ENCODE data around the gene BTG1.
A peak's percentile ranks its signal among the peaks of the same experiment; 100 is the strongest.

BTG1 gene

DNA sequence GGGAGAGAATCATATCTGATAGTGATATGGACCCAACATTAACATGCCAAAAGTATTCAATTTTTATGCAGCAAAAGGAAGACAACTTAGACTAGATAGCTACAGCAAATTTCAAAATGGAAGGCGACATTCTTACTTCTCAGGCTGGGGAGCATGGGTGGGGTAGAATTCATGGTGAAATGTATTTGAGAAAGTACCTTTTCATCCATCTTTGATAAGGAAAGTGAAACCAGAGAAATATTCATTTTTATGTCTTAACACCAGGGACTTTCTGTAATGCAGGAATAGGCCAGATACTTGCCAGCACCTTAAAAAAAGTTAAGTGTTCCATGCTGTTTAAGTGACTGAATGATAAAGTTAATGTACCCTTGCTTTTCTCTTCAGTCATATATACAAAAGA lies 13.4 kb downstream of the BTG1 start:
- DNase-seq = no peak

- no peak for DNase-seq
Observed at GRCh38 chr12:92130999-92131398, 14.6 kb downstream of the BTG1 start.

GRCh38 chr12:92129609-92130008 lies 16.0 kb downstream of the BTG1 start:
- no peak for DNase-seq

DNA sequence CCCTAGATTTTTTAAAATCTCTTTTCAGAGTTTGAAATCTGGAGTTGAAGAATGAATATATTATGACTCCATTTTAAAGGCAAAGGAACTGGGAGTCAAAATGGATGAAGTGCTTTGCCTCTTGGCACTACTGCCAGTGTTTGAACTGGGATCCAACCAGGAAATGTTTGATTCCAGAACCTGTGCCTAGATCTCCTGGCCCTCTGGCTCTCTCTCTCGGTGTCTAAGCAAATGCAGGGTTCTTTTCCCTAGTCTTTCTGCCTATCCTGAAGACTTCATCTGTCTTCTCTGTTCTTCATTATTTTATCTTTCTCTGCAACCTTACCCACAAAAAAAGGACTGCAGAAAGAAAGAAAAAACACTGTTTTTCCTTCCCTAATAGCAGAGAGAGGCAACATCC lies 17.0 kb downstream of the BTG1 start:
- no peak for DNase-seq

DNA sequence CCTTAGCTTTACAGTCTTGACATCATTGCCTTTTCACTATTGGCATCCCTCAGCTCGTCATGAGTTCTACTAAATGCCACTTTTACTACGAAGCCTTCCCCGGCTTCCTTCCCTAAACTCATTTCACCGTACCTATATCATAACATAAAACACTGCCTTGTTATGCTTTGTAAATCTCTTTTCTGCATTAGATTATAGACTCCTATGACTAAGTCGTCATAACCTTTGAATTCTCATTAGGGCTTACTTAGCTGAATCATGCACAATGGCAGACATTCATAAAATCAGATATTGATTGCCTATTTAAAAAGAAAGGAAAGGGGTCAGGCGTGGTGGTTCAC lies 21.0 kb downstream of the BTG1 start:
- DNase-seq = no peak

- no peak for DNase-seq
Observed at GRCh38 chr12:92123780-92124688, 21.6 kb downstream of the BTG1 start.

GRCh38 chr12:92122941-92123779 lies 22.5 kb downstream of the BTG1 start:
- no peak for DNase-seq

DNA sequence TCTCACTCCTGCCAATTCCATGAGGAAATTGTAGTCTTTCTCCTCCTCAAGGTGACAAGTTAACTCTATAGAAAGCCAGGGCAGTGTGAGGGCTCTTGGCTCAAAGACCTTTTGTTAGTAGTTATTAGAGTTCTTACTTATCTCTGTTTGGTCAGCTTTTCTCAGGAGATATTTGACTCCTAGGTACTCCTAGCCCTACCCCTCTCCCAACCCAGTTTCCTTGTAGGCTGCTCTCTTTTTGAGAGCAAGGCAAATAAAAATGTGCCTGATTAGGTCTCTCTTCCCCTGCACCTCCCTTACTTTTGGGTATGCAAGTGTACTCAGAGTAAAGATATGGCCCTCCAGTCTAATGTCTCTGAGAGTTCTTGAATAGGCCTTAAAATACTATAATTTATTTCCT lies 23.8 kb downstream of the BTG1 start:
- no peak for DNase-seq

DNA sequence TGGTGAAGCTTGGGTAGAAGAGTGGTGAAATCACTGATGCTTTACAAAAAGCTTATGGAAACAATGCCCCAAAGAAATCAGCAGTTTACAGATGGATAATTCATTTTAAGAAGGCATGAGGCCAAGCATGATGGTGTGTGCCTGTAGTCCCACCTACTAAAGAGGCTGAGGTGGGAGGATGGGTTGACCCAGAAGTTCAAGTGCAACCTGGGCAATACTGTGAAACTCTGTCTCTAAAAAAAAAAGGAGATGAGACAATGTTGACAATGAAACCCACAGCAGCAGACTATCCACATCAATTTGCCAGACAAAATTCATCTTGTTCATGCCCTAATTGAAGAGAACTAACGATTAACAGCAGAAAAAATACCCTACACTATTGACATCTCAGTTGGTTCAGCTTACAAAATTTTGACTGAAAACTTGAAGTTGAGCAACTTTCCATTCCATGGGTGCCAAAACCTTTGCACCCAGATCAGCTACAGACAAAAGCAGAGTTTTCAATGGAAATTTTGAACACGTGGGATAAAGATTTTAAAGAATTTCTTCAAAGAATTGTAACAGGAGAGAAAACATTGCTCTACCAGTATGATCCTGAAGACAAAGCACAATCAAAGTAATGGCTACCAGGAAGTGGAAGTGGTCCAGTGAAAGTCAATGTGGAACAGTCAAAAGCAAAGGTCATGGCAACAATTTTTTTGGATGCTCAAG lies 26.7 kb downstream of the BTG1 start:
- DNase-seq = no peak

GRCh38 chr12:92114834-92115233 lies 30.8 kb downstream of the BTG1 start:
- DNase-seq = peak; percentile 37

DNA sequence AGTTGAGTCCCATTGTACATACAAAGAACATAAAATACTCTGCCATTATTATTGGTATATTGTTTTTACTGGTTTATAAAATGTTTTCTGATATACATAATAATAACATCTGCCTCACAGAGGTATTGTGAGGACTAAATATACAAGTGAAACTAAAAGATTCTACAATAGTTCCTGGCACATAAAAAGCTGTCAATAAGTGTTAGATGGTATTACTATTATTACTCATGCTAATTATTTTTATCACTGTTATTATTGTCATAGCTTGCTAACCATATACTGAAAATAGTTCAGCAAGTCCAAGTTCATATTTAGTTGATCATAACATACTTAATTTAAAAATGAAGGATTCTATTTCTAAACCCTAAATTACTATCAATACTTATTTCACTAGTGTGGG lies 34.4 kb downstream of the BTG1 start:
- no peak for DNase-seq

GRCh38 chr12:92110083-92110640 lies 35.5 kb downstream of the BTG1 start:
- peak; percentile 35 for DNase-seq

DNA sequence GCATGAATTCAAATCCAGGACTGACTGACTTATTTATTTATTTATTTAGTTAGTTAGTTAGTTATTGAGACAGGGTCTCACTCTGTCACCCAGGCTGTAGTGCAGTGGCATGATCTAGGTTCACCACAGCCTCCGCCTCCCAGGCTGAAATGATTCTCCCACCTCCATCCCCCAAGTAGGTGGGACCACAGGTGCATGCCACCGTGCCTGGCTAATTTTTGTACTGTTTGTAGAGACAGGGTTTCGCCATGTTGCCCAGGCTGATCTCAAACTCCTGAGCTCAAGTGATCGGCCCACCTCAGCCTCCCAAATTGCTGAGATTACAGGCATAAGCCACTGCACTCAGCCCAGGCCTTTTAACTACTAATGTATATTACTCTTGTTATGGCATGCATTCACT lies 36.0 kb downstream of the BTG1 start:
- DNase-seq = peak; percentile 29

DNA sequence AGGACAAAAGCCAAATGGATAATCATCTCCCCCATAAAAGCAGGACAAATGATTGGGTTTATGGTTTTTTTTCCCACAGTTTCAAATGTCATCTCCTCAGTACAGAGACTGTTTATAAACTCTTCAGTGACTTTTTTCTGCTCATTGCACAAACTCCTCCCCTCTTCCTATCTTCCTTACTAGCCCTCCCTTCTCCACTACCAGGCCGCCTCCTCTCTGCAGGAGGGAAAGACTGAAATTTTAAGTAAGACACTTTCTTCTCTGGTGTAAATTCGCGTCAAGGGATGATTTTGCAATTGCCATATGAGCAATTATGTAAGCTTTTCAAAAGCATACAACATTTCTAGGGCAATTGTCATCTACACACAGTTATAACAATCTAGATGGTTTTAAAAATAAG lies 37.0 kb downstream of the BTG1 start:
- DNase-seq = peak; percentile 66

- DNase-seq = peak; percentile 87
Observed at GRCh38 chr12:92107621-92108131, 38.0 kb downstream of the BTG1 start.

DNA sequence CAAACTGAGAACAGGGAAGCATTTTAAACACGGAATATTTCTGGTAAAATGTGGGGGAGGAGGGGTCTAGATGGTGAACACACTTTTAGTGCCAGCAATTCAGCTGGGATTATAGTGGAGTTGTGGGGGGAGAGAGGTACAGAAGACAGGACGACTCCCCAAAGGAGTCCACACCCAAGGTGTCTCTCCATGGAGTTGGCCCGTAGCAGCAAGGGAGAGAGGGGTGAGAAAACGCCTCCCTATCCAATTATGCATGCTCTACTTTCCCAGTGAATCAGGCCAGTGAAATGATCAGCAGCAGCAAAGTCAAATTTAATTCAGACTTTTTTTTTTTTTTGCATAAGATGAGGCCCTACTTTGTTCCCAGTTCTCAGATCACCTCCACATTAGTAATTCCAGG lies 38.6 kb downstream of the BTG1 start:
- peak; percentile 59 for DNase-seq

- DNase-seq = no peak
Observed at GRCh38 chr12:92105676-92106075, 40.0 kb downstream of the BTG1 start.

DNA sequence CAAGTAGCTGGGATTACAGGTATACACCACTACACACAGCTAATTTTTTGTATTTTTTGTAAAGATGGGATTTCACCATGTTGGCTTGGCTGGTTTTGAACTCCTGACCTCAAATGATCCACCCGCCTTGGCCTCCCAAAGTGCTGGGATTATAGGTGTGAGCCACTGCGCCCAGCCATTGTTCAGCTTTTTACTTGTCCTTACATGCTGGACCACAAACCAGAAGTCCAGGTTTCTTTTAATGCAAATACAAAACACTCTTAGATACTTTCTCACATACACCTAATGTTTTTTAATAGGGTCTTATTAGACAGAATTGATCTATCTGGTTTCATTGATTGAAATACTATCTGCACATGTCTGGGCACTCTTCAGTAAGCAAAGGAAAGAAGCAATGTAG lies 40.5 kb downstream of the BTG1 start:
- DNase-seq = no peak

- no peak for DNase-seq
Observed at GRCh38 chr12:92102606-92103005, 43.0 kb downstream of the BTG1 start.

DNA sequence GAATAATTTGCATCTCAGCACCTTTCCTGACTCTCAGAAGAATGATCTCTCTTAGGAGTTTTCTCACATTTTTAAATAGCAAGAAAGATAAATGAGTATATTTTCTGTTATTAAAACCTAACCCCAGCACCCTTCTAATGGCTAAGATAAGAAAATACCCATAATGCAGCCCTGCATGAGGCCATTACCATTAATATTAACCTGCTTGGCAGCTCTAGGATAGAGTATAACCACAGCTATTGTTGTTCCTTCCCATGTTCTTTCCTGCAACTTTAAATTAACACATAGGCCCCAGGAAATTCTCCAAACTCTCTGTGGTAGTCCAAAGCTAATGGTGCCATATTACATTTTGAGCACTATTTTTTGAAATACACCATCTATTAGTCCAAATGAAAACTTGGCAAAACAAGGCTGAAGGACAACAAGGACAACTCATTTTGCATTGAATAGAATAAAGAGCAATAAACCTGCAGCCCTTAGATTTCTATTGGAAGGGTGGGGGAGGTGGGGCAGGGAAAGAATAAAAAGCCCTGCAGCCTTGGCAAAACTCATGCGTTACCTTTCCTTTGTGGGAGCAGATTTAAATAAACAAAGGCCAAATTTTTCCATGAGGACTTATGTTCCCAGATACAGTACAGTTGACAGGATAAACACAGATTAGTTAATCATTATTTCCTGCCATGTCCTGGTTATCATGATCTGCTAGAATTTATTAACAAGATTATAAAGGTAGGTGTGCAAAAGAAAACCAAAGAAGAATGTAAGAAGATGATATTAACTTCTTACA lies 46.9 kb downstream of the BTG1 start:
- no peak for DNase-seq

GRCh38 chr12:92096346-92097136 lies 49.1 kb downstream of the BTG1 start:
- DNase-seq = peak; percentile 29

All from NCI-H82 (cell line).